Thyroid gland (tissue), 4 donors: ENCODE measurements around the gene SP8.

ENCODE experiments used
- CTCF ChIP-seq, 6 experiments: fragments of 200-600 bp in 3 of 6; fragments of 450-650 bp in 3 of 6; sonication (generic) in 3 of 6; IDR thresholded peaks; one replicate each; pipeline ENCODE4 v1.5.1; 2016 to 2019; ENCODE audit warnings: antibody characterized with exemption in 6 of 6, mild to moderate bottlenecking in 2 of 6, inconsistent platforms in 1 of 6, moderate library complexity in 1 of 6
- POLR2A ChIP-seq, 2 donors: fragments of 450-650 bp; IDR thresholded peaks; one replicate each; pipeline ENCODE4 v1.6.1; 2017; ENCODE audit warnings: antibody characterized with exemption in 2 of 2, mild to moderate bottlenecking in 2 of 2, moderate library complexity in 1 of 2

GRCh38 chr7:20804345-20804744 is 17.7 kb upstream of the SP8 start:
- TF ChIP-seq CTCF (IDR thresholded peaks at IDR 0.05) = no peak
- TF ChIP-seq POLR2A (IDR thresholded peaks at IDR 0.05) = no peak
